Measurements from ENCODE around the gene ATRN.

DNA sequence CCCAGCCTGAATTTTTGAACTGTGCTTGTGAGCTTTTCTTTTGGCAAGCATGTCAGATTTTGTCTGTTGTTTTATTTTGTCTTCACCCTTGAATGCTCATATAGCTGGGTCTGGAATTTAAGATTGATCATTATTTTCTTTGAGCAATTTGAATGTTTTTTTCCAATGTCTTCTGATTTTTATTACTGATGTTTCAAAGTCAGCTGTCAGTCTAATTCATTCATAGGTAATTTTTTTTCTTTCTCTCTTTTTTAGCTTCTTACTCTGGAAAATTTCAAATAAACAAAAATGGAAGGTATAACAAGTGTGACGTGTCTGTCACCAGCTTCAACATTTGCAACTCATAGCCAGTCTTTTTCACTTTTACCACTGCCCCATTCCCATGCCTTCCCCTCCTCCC is 15.1 kb downstream of the ATRN start:
- TF ChIP-seq POLR2AphosphoS5 (IDR thresholded peaks at IDR 0.05; ENCODE audit: insufficient read depth, low read depth, low read length) (no peak), POLR2A (IDR thresholded peaks at IDR 0.05; ENCODE audit: low read depth, low read length) (no peak), CTCF (IDR thresholded peaks at IDR 0.05; ENCODE audit: extremely low read depth in 1 of 2, insufficient read depth in 1 of 2, low read depth in 1 of 2, low read length in 2 of 2) (no peak), MYC (IDR thresholded peaks at IDR 0.05; ENCODE audit: low read depth, low read length) (no peak), FOS (IDR thresholded peaks at IDR 0.05; ENCODE audit: borderline replicate concordance, insufficient read depth, low read length) (no peak)
